ENCODE data around the gene CAP1. TPM values are rescaled to one million over a fixed set of nuclear protein-coding genes. Genes with fewer than 3 reads are reported as not detected.

Gene CAP1
- polyA plus RNA-seq, 1 donor, result 198 TPM

DNA sequence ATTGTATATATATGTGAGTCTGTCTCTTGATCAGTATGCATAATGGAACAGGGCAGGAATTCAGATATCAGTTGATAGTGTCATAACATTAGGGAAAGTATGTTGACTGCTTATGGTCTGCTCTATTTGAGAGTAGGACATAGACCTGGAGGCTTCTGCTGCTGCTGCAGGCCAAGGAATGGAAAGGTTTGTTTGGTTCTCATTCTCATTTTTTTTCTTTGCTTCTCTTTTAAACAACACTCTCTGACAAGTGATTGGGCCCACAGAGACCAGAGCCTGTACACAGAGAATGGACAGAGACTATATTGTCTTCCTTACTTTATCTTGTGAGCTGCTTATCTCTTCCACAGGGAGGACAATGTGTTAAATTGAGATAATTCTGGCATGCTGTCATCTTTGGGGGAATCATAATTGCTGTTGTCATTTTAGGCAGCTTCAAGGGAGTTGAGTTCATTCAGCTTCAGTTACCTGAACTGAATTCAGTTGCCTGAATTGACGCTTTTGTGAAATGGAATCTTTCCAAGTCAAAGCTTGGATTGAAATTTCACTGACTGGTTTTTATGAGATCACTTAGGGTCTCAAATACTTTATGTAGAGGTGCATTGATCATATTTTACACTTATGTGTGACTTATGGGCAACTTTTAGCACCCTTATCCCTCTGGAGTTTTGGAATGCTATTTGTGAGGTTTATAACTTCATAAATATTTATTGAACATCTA lies 16.9 kb downstream of the CAP1 start:
- WGBS (ENCODE audit: insufficient coverage, low lambda C conversion rate), result no CpG with 5 or more reads among the region's 1 CpG

GRCh38 chr1:40058097-40058452 lies 17.5 kb downstream of the CAP1 start:
- Histone ChIP-seq H3K27me3 (ENCODE audit: control insufficient read depth, insufficient read depth, low read length) (no peaks in the 10 kb centered on the region), H3K27ac (ENCODE audit: low read length) (peak overlapping the region; percentile 61), H3K4me3 (ENCODE audit: low read length) (no peak overlapping the region), H3K36me3 (ENCODE audit: control insufficient read depth, insufficient read depth, low read length) (peaks cover 29% of the 10 kb centered on the region), H3K9me3 (ENCODE audit: control insufficient read depth, low read depth, low read length) (no peaks in the 10 kb centered on the region), H3K4me1 (ENCODE audit: control insufficient read depth, insufficient read depth, low read length) (peaks cover 24% of the 10 kb centered on the region)
- no peak for DNase-seq
- WGBS (ENCODE audit: insufficient coverage, low lambda C conversion rate), result no CpG with 5 or more reads among the region's 1 CpG

More for the DNA sequence above, 16.9 kb downstream of the CAP1 start:
- H3K9me3 ChIP-seq (ENCODE audit: control insufficient read depth, low read depth, low read length), result no peaks in the 10 kb centered on the region
- peak overlapping the region; percentile 61 for H3K27ac ChIP-seq (ENCODE audit: low read length)
- DNase-seq, result no peak
- H3K4me3 ChIP-seq (ENCODE audit: low read length), result no peak overlapping the region
- peaks cover 24% of the 10 kb centered on the region for H3K4me1 ChIP-seq (ENCODE audit: control insufficient read depth, insufficient read depth, low read length)
- peaks cover 25% of the 10 kb centered on the region for H3K36me3 ChIP-seq (ENCODE audit: control insufficient read depth, insufficient read depth, low read length)
- no peaks in the 10 kb centered on the region for H3K27me3 ChIP-seq (ENCODE audit: control insufficient read depth, insufficient read depth, low read length)

DNA sequence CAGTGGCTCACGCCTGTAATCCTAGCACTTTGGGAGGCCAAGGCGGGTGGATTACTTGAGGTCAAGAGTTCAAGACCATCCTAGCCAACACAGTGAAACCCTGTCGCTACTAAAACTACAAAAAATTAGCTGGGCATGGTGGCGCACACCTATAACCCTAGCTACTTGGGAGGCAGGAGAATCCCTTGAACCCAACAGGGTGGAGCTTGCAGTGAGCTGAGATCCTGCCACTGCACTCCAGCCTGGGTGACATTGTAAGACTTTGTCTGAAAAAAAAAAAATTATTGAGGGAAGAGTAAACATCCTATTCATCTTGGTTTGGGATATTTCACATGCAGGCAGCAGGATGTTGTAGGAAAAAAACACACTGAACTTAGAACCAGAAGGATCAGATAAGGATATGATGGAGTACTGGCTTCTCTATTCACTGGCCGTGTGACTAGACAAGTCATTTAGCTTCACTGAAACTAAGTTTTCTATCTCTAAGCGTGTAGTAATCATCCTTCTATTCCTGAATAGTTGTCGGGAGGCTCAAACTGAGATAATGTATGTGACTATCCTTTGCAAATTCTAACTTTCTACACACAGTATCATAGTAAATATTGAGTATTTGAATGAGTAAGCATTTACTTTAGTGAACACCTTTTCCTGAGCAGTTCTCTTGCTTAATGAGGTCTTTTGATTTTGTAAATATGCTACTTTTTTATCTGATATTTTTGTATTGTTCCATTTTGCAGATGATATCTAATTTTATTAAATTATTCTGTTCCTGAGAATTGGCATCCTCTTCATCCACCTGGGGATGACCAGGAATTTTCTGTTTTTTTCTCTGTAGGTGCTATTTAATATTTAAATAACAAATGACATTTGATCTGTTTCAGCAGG lies 18.2 kb downstream of the CAP1 start:
- H3K27me3 ChIP-seq (ENCODE audit: control insufficient read depth, insufficient read depth, low read length), result no peaks in the 10 kb centered on the region
- H3K9me3 ChIP-seq (ENCODE audit: control insufficient read depth, low read depth, low read length), result no peaks in the 10 kb centered on the region
- peak overlapping the region; percentile 61 for H3K27ac ChIP-seq (ENCODE audit: low read length)
- peak; percentile 23 to 74 for DNase-seq
- no CpG with 5 or more reads among the region's 7 CpGs for WGBS (ENCODE audit: insufficient coverage, low lambda C conversion rate)
- H3K4me1 ChIP-seq (ENCODE audit: control insufficient read depth, insufficient read depth, low read length), result peaks cover 24% of the 10 kb centered on the region
- no peak overlapping the region for H3K4me3 ChIP-seq (ENCODE audit: low read length)
- peaks cover 33% of the 10 kb centered on the region for H3K36me3 ChIP-seq (ENCODE audit: control insufficient read depth, insufficient read depth, low read length)

- peak; percentile 22 to 47 for DNase-seq
- no CpG with 5 or more reads among the region's 4 CpGs for WGBS (ENCODE audit: insufficient coverage, low lambda C conversion rate)
- Histone ChIP-seq H3K4me1 (ENCODE audit: control insufficient read depth, insufficient read depth, low read length) (peaks cover 24% of the 10 kb centered on the region), H3K9me3 (ENCODE audit: control insufficient read depth, low read depth, low read length) (no peaks in the 10 kb centered on the region), H3K27ac (ENCODE audit: low read length) (peak overlapping the region; percentile 61), H3K36me3 (ENCODE audit: control insufficient read depth, insufficient read depth, low read length) (peaks cover 41% of the 10 kb centered on the region), H3K4me3 (ENCODE audit: low read length) (no peak overlapping the region), H3K27me3 (ENCODE audit: control insufficient read depth, insufficient read depth, low read length) (no peaks in the 10 kb centered on the region)
Measured at GRCh38 chr1:40059338-40059959, 18.9 kb downstream of the CAP1 start.

DNA sequence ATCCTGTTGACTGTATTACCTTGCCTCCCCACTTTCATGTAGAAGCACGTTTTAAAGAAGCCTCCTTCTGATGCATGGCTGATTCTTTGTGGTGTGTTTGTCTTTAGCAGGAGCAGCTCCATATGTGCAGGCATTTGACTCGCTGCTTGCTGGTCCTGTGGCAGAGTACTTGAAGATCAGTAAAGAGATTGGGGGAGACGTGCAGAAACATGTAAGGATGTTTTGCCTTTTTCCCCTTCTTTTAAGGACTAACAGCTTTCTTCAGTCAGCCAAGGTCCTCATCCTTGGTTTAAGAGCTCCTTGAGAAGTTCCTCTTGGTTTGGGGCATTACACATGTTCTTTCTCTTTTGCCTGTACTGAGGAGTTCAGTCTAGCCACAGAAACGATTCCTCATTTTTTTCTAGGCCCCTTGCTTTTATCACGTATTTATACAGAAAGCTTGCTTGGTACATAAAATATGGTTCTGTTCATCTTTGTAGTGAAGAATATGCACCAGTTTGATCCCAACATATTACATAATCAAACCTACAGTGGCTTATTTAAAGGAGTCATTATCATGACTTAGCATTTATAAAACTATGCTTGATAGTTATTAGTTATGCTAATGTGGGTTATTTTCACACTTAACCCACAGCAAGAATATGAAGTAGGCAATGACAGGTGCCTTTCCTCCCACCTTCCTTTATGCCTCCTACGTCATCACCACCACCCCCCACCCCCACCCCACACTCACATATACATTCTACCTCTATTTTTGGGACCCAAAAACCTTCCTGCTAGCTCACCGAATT lies 19.6 kb downstream of the CAP1 start:
- H3K9me3 ChIP-seq (ENCODE audit: control insufficient read depth, low read depth, low read length), result no peaks in the 10 kb centered on the region
- no CpG with 5 or more reads among the region's 7 CpGs for WGBS (ENCODE audit: insufficient coverage, low lambda C conversion rate)
- H3K4me1 ChIP-seq (ENCODE audit: control insufficient read depth, insufficient read depth, low read length), result peaks cover 17% of the 10 kb centered on the region
- peak overlapping the region; percentile 61 for H3K27ac ChIP-seq (ENCODE audit: low read length)
- DNase-seq, result no peak
- H3K36me3 ChIP-seq (ENCODE audit: control insufficient read depth, insufficient read depth, low read length), result peaks cover 48% of the 10 kb centered on the region
- H3K27me3 ChIP-seq (ENCODE audit: control insufficient read depth, insufficient read depth, low read length), result no peaks in the 10 kb centered on the region
- no peak overlapping the region for H3K4me3 ChIP-seq (ENCODE audit: low read length)

DNA sequence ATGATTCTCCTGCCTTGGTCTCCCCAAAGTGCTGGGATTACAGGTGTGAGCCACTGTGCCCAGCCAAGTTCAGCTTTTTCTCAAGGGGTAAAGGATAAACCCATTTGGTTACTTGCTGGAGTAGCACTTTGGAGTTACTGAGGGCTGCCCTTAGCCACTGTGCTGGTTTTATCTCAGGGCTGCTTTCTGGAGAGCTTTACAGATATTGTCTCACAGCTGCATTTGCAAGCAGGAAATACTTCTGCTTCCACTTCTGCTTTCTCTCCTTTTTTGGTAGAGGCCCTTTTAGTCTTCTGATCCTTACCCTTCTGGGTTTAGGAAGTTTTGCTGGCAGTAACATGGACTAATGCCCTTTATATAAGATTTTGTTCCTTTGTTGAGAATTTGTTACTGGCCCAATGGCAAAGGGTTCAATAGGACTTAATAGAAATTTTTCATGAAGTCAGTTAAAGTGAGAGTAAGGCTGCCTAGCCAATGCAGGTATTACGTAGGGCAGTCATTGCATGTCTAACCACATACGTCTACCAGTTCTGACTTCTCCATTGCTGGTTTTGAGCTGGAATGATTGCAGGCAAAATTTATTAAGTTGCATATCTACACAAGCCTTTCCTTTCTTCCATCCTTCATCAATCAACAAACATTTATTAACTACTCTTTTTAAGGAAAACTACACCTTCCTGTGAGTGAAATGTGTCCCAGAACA lies 24.4 kb downstream of the CAP1 start:
- Histone ChIP-seq H3K4me1 (ENCODE audit: control insufficient read depth, insufficient read depth, low read length) (peaks cover under 1% of the 10 kb centered on the region), H3K9me3 (ENCODE audit: control insufficient read depth, low read depth, low read length) (no peaks in the 10 kb centered on the region), H3K27ac (ENCODE audit: low read length) (no peak overlapping the region), H3K4me3 (ENCODE audit: low read length) (no peak overlapping the region), H3K27me3 (ENCODE audit: control insufficient read depth, insufficient read depth, low read length) (no peaks in the 10 kb centered on the region), H3K36me3 (ENCODE audit: control insufficient read depth, insufficient read depth, low read length) (peaks cover 89% of the 10 kb centered on the region)
- no peak for DNase-seq
- WGBS (ENCODE audit: insufficient coverage, low lambda C conversion rate), result no CpG with 5 or more reads among the region's 2 CpGs

GRCh38 chr1:40067023-40067422 lies 26.5 kb downstream of the CAP1 start:
- Histone ChIP-seq H3K4me1 (ENCODE audit: control insufficient read depth, insufficient read depth, low read length) (no peaks in the 10 kb centered on the region), H3K36me3 (ENCODE audit: control insufficient read depth, insufficient read depth, low read length) (peaks cover 89% of the 10 kb centered on the region), H3K4me3 (ENCODE audit: low read length) (no peak overlapping the region), H3K27me3 (ENCODE audit: control insufficient read depth, insufficient read depth, low read length) (no peaks in the 10 kb centered on the region), H3K27ac (ENCODE audit: low read length) (no peak overlapping the region), H3K9me3 (ENCODE audit: control insufficient read depth, low read depth, low read length) (no peaks in the 10 kb centered on the region)
- WGBS (ENCODE audit: insufficient coverage, low lambda C conversion rate), result no CpG with 5 or more reads among the region's 2 CpGs
- DNase-seq, result no peak

GRCh38 chr1:40067851-40068250 lies 27.3 kb downstream of the CAP1 start:
- Histone ChIP-seq H3K27me3 (ENCODE audit: control insufficient read depth, insufficient read depth, low read length) (no peaks in the 10 kb centered on the region), H3K9me3 (ENCODE audit: control insufficient read depth, low read depth, low read length) (no peaks in the 10 kb centered on the region), H3K27ac (ENCODE audit: low read length) (no peak overlapping the region), H3K4me3 (ENCODE audit: low read length) (no peak overlapping the region), H3K4me1 (ENCODE audit: control insufficient read depth, insufficient read depth, low read length) (no peaks in the 10 kb centered on the region), H3K36me3 (ENCODE audit: control insufficient read depth, insufficient read depth, low read length) (peaks cover 88% of the 10 kb centered on the region)
- WGBS (ENCODE audit: insufficient coverage, low lambda C conversion rate), result no CpG with 5 or more reads among the region's 3 CpGs
- DNase-seq, result no peak

GRCh38 chr1:40072142-40072541 lies 31.6 kb downstream of the CAP1 start:
- H3K9me3 ChIP-seq (ENCODE audit: control insufficient read depth, low read depth, low read length), result no peaks in the 10 kb centered on the region
- no peak for DNase-seq
- no peak overlapping the region for H3K4me3 ChIP-seq (ENCODE audit: low read length)
- H3K27me3 ChIP-seq (ENCODE audit: control insufficient read depth, insufficient read depth, low read length), result no peaks in the 10 kb centered on the region
- no peak overlapping the region for H3K27ac ChIP-seq (ENCODE audit: low read length)
- peaks cover 82% of the 10 kb centered on the region for H3K36me3 ChIP-seq (ENCODE audit: control insufficient read depth, insufficient read depth, low read length)
- H3K4me1 ChIP-seq (ENCODE audit: control insufficient read depth, insufficient read depth, low read length), result no peaks in the 10 kb centered on the region

Measured in large intestine (tissue), 3 donors.